Skeletal muscle tissue (tissue), 4 donors: ENCODE results near the gene CACNA2D3. TPM values are rescaled to one million over a fixed set of nuclear protein-coding genes. Genes with fewer than 3 reads are reported as not detected.

Source experiments
- H3K27ac ChIP-seq: one replicate; pipeline ENCODE4 v1.7.0; 2013; ENCODE audit warnings: mild to moderate bottlenecking, low read depth, low read length, inconsistent platforms
- H3K27me3 ChIP-seq, 3 donors: one replicate each; pipeline ENCODE4 v1.7.0; 2013; ENCODE audit warnings: low read length in 3 of 3; ENCODE audit not compliant: control insufficient read depth in 3 of 3, insufficient read depth in 3 of 3
- H3K36me3 ChIP-seq, 3 donors: one replicate each; pipeline ENCODE4 v1.7.0; 2013; ENCODE audit warnings: low read length in 3 of 3; ENCODE audit not compliant: control insufficient read depth in 3 of 3, insufficient read depth in 3 of 3
- H3K4me1 ChIP-seq, 3 donors: one replicate each; pipeline ENCODE4 v1.7.0; 2013; ENCODE audit warnings: low read length in 3 of 3, mild to moderate bottlenecking in 3 of 3; ENCODE audit not compliant: control insufficient read depth in 3 of 3, insufficient read depth in 3 of 3
- H3K4me3 ChIP-seq, 3 donors: one replicate each; pipeline ENCODE4 v1.7.0; 2013; ENCODE audit warnings: low read length in 3 of 3
- H3K9ac ChIP-seq, 3 donors: one replicate each; pipeline ENCODE4 v1.7.0; 2013; ENCODE audit warnings: low read length in 3 of 3, mild to moderate bottlenecking in 3 of 3, moderate library complexity in 2 of 3, low read depth in 1 of 3
- H3K9me3 ChIP-seq, 3 donors: one replicate each; pipeline ENCODE4 v1.7.0; 2013; ENCODE audit warnings: low read length in 3 of 3; ENCODE audit not compliant: control insufficient read depth in 3 of 3
- total RNA-seq: library from RNA; depleted of rRNA; stranded (reverse); fragments of >200 nt; gene quantifications from one replicate; pipeline ENCODE4 v1.2.3, GENCODE V29; 2014
- donor health status: Osteomylitis.

The CACNA2D3 gene
- total RNA-seq, 1 donor from 2014 or later: 3.1 TPM

DNA sequence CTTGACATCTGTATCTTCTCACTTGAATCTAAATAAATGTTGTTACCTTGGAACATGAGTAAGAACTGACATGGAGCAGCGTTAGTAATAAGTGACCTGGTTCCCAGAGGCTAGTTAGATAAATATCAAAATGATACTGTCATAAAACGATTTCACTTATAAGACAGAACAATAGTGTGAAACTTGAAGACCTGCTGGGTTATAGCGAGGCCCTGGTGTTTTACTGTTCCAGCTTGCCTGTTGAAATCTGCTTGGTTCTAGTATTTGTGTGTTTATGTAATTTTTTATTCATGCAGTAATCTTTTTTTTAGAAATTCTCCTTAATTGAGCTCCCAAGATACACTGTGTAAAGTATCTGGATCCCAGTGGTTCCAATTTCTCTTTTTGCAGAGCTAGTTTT lies 129.4 kb downstream of the CACNA2D3 start:
- H3K27me3 ChIP-seq: no peaks in the 10 kb centered on the region
- H3K36me3 ChIP-seq: no peaks in the 10 kb centered on the region
- H3K4me3 ChIP-seq: no peak overlapping the region
- no peaks in the 10 kb centered on the region for H3K9me3 ChIP-seq
- no peak overlapping the region for H3K9ac ChIP-seq
- H3K4me1 ChIP-seq: peaks cover 3 to 6% (median 5%) of the 10 kb centered on the region in 3 donors
- no peak overlapping the region for H3K27ac ChIP-seq

DNA sequence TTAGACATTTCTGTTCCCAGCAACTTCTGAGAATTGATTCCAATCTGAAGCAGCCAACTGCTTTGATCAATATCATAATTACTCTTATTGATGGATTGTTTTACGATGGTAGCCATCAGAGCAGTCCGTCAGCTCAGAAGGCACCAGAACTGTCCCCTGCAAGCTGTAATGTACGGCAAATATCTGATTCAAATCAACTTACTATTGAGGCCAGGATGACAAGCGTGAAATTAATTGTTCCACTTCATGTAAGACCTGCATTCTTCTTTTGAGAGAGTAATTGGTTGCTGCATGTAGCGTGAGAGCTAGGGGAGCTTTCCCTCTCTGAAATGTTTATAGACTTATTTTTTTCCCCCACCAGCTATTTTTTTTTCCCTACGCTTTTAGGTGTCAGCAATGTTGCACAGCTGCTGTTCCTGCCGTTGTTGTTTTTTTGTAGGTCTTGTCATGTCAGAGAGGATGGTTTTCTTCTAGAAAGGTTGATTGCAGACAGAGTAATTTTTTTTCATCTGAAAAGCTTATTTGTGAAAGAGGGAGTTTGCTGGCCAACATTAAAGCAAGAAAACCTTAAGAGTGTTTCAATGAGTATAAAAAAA lies 134.9 kb downstream of the CACNA2D3 start:
- Histone ChIP-seq H3K27ac (no peak overlapping the region), H3K36me3 (no peaks in the 10 kb centered on the region), H3K27me3 (no peaks in the 10 kb centered on the region), H3K9me3 (no peaks in the 10 kb centered on the region), H3K4me3 (no peak overlapping the region), H3K9ac (no peak overlapping the region), H3K4me1 (peaks cover 3 to 5% (median 5%) of the 10 kb centered on the region in 3 donors)

DNA sequence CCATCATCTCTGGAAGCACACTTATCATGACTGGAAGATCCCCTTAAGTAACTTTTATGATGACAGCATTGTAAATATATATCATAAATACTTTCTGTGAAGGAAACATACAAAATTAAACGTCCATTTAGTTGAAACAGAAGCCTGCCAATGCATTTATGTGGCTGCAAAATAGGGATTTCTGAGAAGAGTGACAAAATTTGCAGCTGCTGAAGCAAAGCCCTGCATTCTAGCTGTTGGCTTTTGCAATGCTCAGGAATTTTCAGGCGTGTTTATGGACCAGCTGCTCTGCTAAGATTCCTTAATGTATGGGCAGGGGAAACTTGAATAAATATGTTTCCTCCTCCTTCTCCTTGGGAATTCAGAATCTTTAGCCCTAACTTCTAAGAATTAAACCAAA lies 137.3 kb downstream of the CACNA2D3 start:
- no peaks in the 10 kb centered on the region for H3K9me3 ChIP-seq
- H3K27me3 ChIP-seq: no peaks in the 10 kb centered on the region
- H3K4me1 ChIP-seq: no peaks in the 10 kb centered on the region
- no peak overlapping the region for H3K9ac ChIP-seq
- H3K36me3 ChIP-seq: no peaks in the 10 kb centered on the region
- H3K4me3 ChIP-seq: no peak overlapping the region
- H3K27ac ChIP-seq: no peak overlapping the region

DNA sequence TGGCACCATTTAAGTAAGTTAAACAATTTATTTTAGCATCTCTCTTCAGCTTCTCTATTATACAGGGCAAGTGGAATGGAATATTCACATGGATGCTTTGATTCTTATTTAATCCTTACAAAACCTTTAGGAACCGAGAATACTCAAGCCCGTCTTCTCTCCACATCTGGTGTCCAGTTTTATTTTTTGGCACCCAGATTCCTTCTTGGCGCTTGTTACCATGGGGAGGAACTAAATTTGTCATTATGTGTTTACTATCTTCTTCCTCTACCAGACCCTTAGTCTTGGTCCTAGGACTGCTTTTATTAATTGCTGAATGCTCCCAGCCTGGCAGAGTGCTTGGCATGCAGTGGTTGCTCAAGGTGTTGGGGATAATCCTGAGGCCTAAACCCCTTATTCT lies 138.8 kb downstream of the CACNA2D3 start:
- Histone ChIP-seq H3K27ac (no peak overlapping the region), H3K4me3 (no peak overlapping the region), H3K36me3 (no peaks in the 10 kb centered on the region), H3K9ac (no peak overlapping the region), H3K4me1 (no peaks in the 10 kb centered on the region), H3K27me3 (no peaks in the 10 kb centered on the region), H3K9me3 (no peaks in the 10 kb centered on the region)

DNA sequence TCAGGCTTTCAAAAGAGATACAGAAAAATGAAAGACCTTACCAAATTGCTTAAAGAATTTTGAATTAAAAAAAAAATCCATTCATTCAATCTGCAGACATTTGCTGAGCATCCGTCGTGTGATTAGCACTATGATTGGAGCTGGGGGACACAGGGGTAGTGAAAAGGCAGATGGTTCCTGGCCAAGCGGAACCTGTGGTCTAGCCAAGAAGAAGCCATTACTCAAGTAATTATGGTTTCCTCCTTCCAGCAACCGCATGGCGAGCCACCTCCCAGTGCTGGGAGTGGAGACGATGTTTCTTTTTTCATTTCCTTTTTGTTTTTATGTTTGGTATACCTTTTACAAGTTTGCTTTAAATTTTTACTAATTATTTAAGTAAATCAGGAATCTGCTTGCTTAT lies 140.2 kb downstream of the CACNA2D3 start:
- no peaks in the 10 kb centered on the region for H3K27me3 ChIP-seq

DNA sequence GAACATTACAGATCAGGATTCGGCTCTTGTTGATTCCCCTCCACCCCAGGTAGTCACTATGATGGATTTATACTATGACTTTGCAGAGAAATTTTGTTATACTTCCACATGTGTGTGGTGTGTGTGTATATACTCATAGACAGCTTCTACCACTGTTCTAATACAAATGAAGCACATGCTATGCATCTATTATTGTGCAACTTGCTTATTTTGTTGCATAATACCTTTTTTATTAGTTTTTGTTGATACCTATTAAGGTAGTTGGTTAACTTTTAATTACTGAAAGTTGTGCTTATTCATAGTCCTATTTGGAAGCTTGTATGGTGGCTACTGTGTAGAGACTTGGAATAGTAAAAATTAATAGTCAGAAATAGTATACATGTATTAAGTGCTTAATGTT lies 140.6 kb downstream of the CACNA2D3 start:
- no peak overlapping the region for H3K4me3 ChIP-seq

More for the DNA sequence above, 140.2 kb downstream of the CACNA2D3 start:
- Histone ChIP-seq H3K36me3 (no peaks in the 10 kb centered on the region), H3K9me3 (no peaks in the 10 kb centered on the region), H3K4me1 (no peaks in the 10 kb centered on the region), H3K9ac (no peak overlapping the region), H3K27ac (no peak overlapping the region), H3K4me3 (no peak overlapping the region)

DNA sequence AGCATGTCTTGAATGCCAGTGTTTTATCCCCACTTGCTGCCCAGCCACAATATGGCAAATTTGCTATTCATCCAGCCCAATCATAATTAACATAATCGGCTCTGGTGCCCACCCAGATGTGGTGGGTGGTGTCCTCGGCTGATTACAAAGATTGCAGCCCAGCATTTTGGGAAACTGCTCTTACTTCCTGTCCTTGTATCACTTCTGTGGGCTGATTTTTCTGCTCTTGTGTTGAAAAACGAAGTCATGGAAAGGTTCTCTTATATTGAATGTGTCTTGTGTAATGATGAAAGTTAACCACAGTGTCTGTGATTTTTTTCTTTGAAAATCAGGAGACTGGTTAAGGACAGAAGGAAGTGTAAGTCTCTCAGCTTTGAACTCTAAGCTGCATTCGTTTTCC lies 141.7 kb downstream of the CACNA2D3 start:
- H3K4me3 ChIP-seq: no peak overlapping the region
- no peaks in the 10 kb centered on the region for H3K36me3 ChIP-seq
- no peaks in the 10 kb centered on the region for H3K4me1 ChIP-seq
- no peak overlapping the region for H3K27ac ChIP-seq
- no peaks in the 10 kb centered on the region for H3K27me3 ChIP-seq
- H3K9ac ChIP-seq: no peak overlapping the region
- no peaks in the 10 kb centered on the region for H3K9me3 ChIP-seq

More for the DNA sequence above, 140.6 kb downstream of the CACNA2D3 start:
- no peak overlapping the region for H3K27ac ChIP-seq
- no peak overlapping the region for H3K9ac ChIP-seq
- H3K9me3 ChIP-seq: no peaks in the 10 kb centered on the region
- no peaks in the 10 kb centered on the region for H3K36me3 ChIP-seq
- H3K27me3 ChIP-seq: no peaks in the 10 kb centered on the region
- H3K4me1 ChIP-seq: no peaks in the 10 kb centered on the region

DNA sequence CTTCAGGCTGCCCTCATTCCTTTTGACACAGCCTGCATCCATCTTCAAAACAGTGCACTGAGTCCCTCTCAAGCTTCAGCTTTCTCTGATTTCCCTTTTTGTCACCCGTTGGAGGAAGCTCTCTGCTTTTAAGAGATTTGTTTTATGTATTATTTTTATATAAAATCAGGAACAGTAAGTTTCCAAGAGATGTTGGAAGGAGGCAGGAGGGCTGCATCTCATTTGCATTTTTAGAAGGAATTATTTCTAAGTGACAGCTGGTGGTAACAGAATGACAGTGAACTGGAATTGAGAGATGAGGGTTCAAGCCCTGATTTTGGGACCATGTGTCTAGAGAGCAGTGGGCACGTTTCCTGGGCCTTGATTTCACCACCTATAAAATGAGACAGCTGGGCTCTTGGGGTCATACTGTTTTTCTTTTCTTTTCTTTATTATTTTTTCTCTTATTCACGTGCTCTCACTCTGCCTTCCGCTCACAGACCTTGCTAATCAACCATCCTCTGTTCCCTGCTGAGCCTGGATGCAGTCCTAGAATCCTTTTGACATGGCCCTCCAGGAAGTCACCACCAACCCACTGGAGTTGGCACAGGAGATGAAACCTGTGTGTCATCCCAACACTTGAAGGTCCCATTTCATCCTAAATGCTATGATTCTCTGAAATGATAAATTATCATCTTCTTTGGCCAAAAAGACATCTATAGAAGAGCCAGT lies 148.6 kb downstream of the CACNA2D3 start:
- H3K27ac ChIP-seq: no peak overlapping the region
- H3K4me1 ChIP-seq: peaks cover 3 to 6% (median 5%) of the 10 kb centered on the region in 3 donors

DNA sequence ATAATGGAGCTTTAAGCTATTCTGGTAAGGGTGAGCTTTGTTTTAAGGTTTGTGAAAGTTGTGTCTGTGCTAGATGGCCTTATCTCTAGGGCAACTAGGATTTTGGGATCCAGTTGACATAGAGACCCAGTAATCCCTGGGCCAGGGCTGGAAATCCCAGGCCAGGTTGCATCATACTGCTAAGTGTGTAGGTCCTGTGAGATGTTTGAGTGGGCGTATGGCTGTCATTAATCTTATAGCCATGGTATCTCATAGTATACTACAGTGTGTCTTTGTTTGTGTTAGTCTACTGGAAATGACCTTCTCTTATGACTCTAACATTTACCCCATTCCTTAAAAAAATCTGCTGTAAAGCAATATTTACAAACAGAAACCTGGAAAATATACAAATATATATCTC lies 151.4 kb downstream of the CACNA2D3 start:
- Histone ChIP-seq H3K27ac (no peak overlapping the region), H3K4me3 (no peak overlapping the region), H3K9ac (no peak overlapping the region), H3K4me1 (peaks cover 3 to 6% (median 5%) of the 10 kb centered on the region in 3 donors), H3K36me3 (no peaks in the 10 kb centered on the region), H3K27me3 (no peaks in the 10 kb centered on the region), H3K9me3 (no peaks in the 10 kb centered on the region)

More for the DNA sequence above, 148.6 kb downstream of the CACNA2D3 start:
- Histone ChIP-seq H3K36me3 (no peaks in the 10 kb centered on the region), H3K27me3 (no peaks in the 10 kb centered on the region), H3K9me3 (no peaks in the 10 kb centered on the region), H3K9ac (no peak overlapping the region), H3K4me3 (no peak overlapping the region)

DNA sequence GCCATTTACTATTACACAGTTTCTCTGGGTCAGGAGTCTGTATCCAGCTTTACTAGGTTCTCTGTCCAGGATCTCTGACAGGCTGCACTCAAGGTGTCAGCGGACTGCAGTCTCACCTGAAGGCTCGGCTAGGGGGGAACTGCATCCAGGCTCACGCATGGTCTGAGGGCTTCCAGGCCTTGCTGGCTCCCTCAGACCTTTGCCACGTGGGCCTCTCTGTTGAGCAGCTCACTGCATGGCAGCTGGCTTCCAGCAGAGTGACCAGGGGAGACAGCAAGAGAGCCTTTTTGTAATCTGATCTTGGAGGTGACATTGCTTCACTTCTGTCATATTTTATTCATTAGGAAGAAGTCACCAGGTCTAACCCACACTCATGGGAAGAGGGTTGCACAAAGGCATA lies 152.3 kb downstream of the CACNA2D3 start:
- Histone ChIP-seq H3K36me3 (no peaks in the 10 kb centered on the region), H3K27me3 (no peaks in the 10 kb centered on the region), H3K4me3 (no peak overlapping the region), H3K4me1 (peaks cover 3 to 6% (median 5%) of the 10 kb centered on the region in 3 donors), H3K27ac (no peak overlapping the region), H3K9ac (no peak overlapping the region), H3K9me3 (no peaks in the 10 kb centered on the region)
